Thyroid gland (tissue), 4 donors: ENCODE measurements around the gene IPO5. TPM values are rescaled to one million over a fixed set of nuclear protein-coding genes. Genes with fewer than 3 reads are reported as not detected.

Source experiments
- DNase-seq, 2 donors: peaks; one replicate each; pipeline ENCODE4 v3.0.0-alpha.2; 2019
- H3K27ac ChIP-seq, 3 donors: fragments of 200-600 bp; sonication (generic); 1 replicate in 2 of 3; 2 replicates in 1 of 3; pipeline ENCODE4 v1.5.1; 2016 to 2019; ENCODE audit warnings: mild to moderate bottlenecking in 1 of 3, moderate library complexity in 1 of 3
- H3K27me3 ChIP-seq: fragments of 200-600 bp; sonication (generic); one replicate; pipeline ENCODE4 v1.5.1; 2019
- H3K36me3 ChIP-seq, 2 donors: fragments of 200-600 bp; sonication (generic); one replicate each; pipeline ENCODE4 v1.5.1; 2016 to 2019
- H3K4me1 ChIP-seq, 2 donors: fragments of 200-600 bp; sonication (generic); one replicate each; pipeline ENCODE4 v1.5.1; 2017 to 2019
- H3K4me3 ChIP-seq, 3 donors: fragments of 200-600 bp; sonication (generic); replicated peaks in 1 of 3; 1 replicate in 2 of 3; 2 replicates in 1 of 3; pipeline ENCODE4 v1.5.1; 2016; ENCODE audit warnings: mild to moderate bottlenecking in 1 of 3
- H3K9me3 ChIP-seq: fragments of 200-600 bp; sonication (generic); one replicate; pipeline ENCODE4 v1.5.1; 2017
- POLR2A ChIP-seq, 2 donors: fragments of 450-650 bp; IDR thresholded peaks; one replicate each; pipeline ENCODE4 v1.6.1; 2017; ENCODE audit warnings: antibody characterized with exemption in 2 of 2, mild to moderate bottlenecking in 2 of 2, moderate library complexity in 1 of 2
- WGBS, 2 donors: methylation state at CpG; one replicate each; pipeline ENCODE4 v1.1.5; 2017; 5-methylcytosine and 5-hydroxymethylcytosine counted together
- intact Hi-C: fragments of 100-400 bp; cut with DNase I; formaldehyde crosslinking; loops from one replicate; pipeline ENCODE4 v1.15.1; 2023
- total RNA-seq, 4 donors: library from RNA; depleted of rRNA; stranded (reverse); fragments of >200 nt; gene quantifications; one replicate each; pipeline ENCODE4 v1.2.3, GENCODE V29; 2016
- TF ChIP-seq, protein P1 (sequence below), 6 experiments: fragments of 200-600 bp in 3 of 6; fragments of 450-650 bp in 3 of 6; sonication (generic) in 3 of 6; IDR thresholded peaks; one replicate each; pipeline ENCODE4 v1.5.1; 2016 to 2019; ENCODE audit warnings: antibody characterized with exemption in 6 of 6, mild to moderate bottlenecking in 2 of 6, inconsistent platforms in 1 of 6, moderate library complexity in 1 of 6

The IPO5 gene
- total RNA-seq, 4 donors from 2014 or later: 95.4 to 139 (median 108) TPM

DNA sequence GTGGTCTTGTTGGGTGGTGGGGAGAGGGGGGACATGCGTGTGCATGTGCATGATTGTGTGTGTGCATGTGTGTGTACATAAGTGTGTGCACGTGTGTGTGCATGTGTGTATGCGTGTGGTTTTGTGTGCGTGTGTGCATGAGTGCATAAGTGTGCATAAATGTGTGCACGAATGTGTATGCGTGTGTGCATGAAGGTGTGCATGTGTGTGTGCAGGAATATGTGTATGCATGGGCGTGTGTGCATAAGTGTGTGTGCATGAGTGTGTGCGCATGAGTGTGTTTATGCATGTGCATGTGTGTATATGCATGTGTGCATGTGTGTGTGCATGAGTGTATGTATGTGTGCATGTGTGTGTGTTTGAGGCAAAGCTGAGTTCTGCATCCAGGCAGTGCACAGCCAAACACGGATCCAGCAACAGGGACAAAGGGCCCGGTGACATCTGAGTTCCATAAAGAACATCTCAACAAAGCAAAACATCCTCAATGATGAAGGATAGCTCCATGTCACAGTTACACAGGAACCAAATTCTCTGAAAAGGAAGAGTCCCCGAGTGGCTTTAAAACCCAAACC lies 103.5 kb downstream of the IPO5 start:
- TF ChIP-seq, protein P1, sequence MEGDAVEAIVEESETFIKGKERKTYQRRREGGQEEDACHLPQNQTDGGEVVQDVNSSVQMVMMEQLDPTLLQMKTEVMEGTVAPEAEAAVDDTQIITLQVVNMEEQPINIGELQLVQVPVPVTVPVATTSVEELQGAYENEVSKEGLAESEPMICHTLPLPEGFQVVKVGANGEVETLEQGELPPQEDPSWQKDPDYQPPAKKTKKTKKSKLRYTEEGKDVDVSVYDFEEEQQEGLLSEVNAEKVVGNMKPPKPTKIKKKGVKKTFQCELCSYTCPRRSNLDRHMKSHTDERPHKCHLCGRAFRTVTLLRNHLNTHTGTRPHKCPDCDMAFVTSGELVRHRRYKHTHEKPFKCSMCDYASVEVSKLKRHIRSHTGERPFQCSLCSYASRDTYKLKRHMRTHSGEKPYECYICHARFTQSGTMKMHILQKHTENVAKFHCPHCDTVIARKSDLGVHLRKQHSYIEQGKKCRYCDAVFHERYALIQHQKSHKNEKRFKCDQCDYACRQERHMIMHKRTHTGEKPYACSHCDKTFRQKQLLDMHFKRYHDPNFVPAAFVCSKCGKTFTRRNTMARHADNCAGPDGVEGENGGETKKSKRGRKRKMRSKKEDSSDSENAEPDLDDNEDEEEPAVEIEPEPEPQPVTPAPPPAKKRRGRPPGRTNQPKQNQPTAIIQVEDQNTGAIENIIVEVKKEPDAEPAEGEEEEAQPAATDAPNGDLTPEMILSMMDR (IDR thresholded peaks at IDR 0.05): no peak
- TF ChIP-seq POLR2A (IDR thresholded peaks at IDR 0.05): no peak
- WGBS, 2 donors: 93 to 94% methylated on average over 11 of the region's 11 CpGs
- no peaks in the 10 kb centered on the region for H3K4me1 ChIP-seq
- H3K36me3 ChIP-seq: no peaks in the 10 kb centered on the region
- no peak overlapping the region for H3K4me3 ChIP-seq
- H3K27ac ChIP-seq: no peak overlapping the region
- DNase-seq: no peak
- no peaks in the 10 kb centered on the region for H3K27me3 ChIP-seq
- no peaks in the 10 kb centered on the region for H3K9me3 ChIP-seq
- intact Hi-C loops: no loop called here

DNA sequence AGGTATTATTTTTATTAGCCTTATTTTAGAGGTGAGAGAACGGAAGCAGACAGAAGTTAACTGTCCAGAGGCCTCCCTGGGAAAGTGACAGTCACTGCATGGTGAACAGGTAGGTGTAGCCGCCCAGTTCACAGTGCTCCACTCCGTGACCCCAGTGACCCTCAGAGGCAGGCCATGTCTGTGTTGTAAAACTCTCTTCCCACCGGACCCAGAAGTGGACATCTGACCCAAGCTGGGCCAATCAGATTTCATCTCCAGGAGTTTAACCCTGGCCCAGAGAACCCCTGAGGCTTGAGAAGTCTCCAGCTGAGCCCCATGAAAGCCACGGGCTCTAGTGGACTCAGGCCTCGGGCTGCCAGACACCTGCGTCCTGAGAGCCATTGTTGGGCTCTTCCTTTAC lies 105.8 kb downstream of the IPO5 start:
- TF ChIP-seq, protein P1 (IDR thresholded peaks at IDR 0.05): no peak
- TF ChIP-seq POLR2A (IDR thresholded peaks at IDR 0.05): no peak
- Histone ChIP-seq H3K36me3 (no peaks in the 10 kb centered on the region), H3K4me1 (no peaks in the 10 kb centered on the region), H3K4me3 (no peak overlapping the region), H3K27me3 (no peaks in the 10 kb centered on the region), H3K9me3 (no peaks in the 10 kb centered on the region), H3K27ac (no peak overlapping the region)
- intact Hi-C loops: no loop called here
- WGBS, 2 donors: 85 to 92% methylated on average over 7 of the region's 7 CpGs
- DNase-seq: no peak

DNA sequence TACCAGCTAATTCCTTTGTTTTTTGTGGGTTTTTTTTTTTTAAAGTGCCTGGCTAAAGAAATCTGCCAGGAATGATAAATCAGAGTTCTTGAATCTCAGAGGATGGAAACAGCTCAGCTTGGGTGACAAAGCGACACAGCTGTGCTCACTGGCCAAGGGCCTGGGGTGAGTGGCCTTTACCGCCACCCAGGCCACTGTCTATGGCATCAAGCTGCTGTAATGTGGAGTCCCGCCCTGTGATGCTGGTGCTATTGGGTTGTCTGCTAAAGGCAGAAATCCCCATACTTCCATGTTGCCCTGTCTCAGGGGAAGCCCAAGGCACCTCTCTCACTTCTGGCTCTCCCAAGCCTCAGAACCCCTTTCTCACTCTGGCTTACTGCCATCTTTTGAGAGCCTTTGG lies 106.8 kb downstream of the IPO5 start:
- TF ChIP-seq POLR2A (IDR thresholded peaks at IDR 0.05): no peak
- TF ChIP-seq, protein P1 (IDR thresholded peaks at IDR 0.05): no peak
- no peak overlapping the region for H3K4me3 ChIP-seq
- no peaks in the 10 kb centered on the region for H3K4me1 ChIP-seq
- H3K36me3 ChIP-seq: no peaks in the 10 kb centered on the region
- no peak overlapping the region for H3K27ac ChIP-seq
- H3K9me3 ChIP-seq: no peaks in the 10 kb centered on the region
- 98 to 100% methylated on average over 3 of the region's 3 CpGs for WGBS, 2 donors
- intact Hi-C loops: no loop called here
- no peaks in the 10 kb centered on the region for H3K27me3 ChIP-seq
- DNase-seq: no peak

DNA sequence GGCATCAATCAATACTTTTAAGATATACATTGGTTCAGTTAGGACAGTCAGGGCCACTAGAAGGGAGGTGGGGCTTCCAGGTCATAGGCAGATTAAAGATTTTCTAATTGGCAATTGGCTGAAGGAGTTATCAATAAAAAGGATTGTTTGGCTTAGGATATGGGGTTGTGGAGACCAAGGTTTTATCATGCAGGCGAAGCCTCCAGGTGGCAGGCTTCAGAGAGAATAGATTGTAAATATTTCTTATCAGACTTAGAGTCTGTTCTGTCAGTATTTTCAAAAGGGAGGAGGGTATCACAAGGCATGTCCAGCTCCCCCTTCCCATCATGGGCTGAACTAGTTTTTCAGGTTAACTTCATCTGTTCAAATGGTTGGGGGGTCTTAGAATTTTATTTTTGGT lies 112.0 kb downstream of the IPO5 start:
- Histone ChIP-seq H3K27ac (no peak overlapping the region), H3K9me3 (no peaks in the 10 kb centered on the region), H3K4me3 (no peak overlapping the region), H3K4me1 (no peaks in the 10 kb centered on the region), H3K27me3 (no peaks in the 10 kb centered on the region), H3K36me3 (no peaks in the 10 kb centered on the region)
- TF ChIP-seq POLR2A (IDR thresholded peaks at IDR 0.05): no peak
- TF ChIP-seq, protein P1 (IDR thresholded peaks at IDR 0.05): no peak
- intact Hi-C loops: no loop called here
- no peak for DNase-seq
- WGBS, 2 donors: 95 to 96% methylated on average over 1 of the region's 1 CpG

DNA sequence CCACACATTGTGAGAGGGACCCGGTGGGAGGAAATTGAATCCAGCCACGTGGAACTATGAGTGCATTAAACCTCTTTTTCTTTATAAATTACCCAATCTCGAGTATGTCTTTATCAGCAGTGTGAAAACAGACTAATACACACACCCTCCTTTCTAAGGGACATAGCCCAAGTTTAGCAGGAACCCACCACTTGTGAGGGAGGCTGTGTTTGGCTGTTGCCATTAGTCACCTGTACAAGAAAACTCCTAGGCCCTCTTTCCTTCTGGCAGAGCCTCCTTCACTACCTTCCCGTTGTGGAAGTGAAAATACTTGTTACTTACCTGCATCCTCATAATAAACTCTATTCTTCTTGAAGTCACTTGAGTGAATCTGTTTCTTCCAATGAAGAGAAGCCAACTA lies 113.2 kb downstream of the IPO5 start:
- Histone ChIP-seq H3K4me1 (no peaks in the 10 kb centered on the region), H3K36me3 (no peaks in the 10 kb centered on the region), H3K27ac (no peak overlapping the region), H3K4me3 (no peak overlapping the region), H3K9me3 (no peaks in the 10 kb centered on the region), H3K27me3 (no peaks in the 10 kb centered on the region)
- intact Hi-C loops: no loop called here
- no peak for DNase-seq
- no peak for TF ChIP-seq POLR2A (IDR thresholded peaks at IDR 0.05)
- 45 to 54% methylated on average over 4 of the region's 4 CpGs for WGBS, 2 donors

DNA sequence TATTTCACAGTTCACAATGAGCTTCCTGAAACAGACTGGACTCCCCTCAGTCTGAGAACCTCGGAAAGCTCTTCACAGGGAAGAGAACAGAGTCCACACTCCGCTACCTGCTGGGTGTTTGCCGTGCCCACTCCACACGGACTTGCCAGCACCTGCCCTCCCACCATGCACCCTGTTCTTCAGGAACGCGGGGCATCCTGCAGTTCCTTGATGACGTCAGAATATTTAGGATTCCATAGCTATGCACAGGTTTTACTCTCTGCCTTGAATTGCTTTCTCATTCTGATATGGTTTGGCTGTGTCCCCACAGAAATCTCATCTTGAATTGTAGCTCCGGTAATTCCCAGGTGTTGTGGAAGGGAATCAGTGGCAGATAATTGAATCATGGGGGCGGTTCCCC lies 115.0 kb downstream of the IPO5 start:
- no peak overlapping the region for H3K4me3 ChIP-seq
- DNase-seq: no peak
- TF ChIP-seq, protein P1 (IDR thresholded peaks at IDR 0.05): no peak
- no peak for TF ChIP-seq POLR2A (IDR thresholded peaks at IDR 0.05)
- no peaks in the 10 kb centered on the region for H3K4me1 ChIP-seq
- H3K9me3 ChIP-seq: no peaks in the 10 kb centered on the region
- H3K27me3 ChIP-seq: no peaks in the 10 kb centered on the region
- no peaks in the 10 kb centered on the region for H3K36me3 ChIP-seq
- intact Hi-C loops: no loop called here
- 64 to 67% methylated on average over 9 of the region's 9 CpGs for WGBS, 2 donors
- H3K27ac ChIP-seq: no peak overlapping the region
